Trophoblast cell (in vitro differentiated cells and primary cell): ENCODE data around the gene SCG3.

ENCODE experiments used
- DNase-seq, 2 donors: peaks; one replicate each; pipeline ENCODE4 v3.0.0-alpha.2; 2016
- H2AFZ ChIP-seq: 2 replicates; pipeline ENCODE4 v1.6.1; 2013; ENCODE audit warnings: low read length, moderate library complexity, mild to moderate bottlenecking; ENCODE audit not compliant: insufficient read depth, poor library complexity
- H2AK5ac ChIP-seq: 2 replicates; pipeline ENCODE4 v1.6.1; 2013; ENCODE audit warnings: mild to moderate bottlenecking, low read length
- H2BK120ac ChIP-seq: 2 replicates; pipeline ENCODE4 v1.6.1; 2013; ENCODE audit warnings: low read length, mild to moderate bottlenecking, moderate library complexity; ENCODE audit not compliant: insufficient read depth, poor library complexity
- H2BK12ac ChIP-seq: 2 replicates; pipeline ENCODE4 v1.6.1; 2013; ENCODE audit warnings: mild to moderate bottlenecking, low read length, moderate library complexity
- H2BK5ac ChIP-seq: 2 replicates; pipeline ENCODE4 v1.6.1; 2013; ENCODE audit warnings: low read length, low read depth, moderate library complexity, mild to moderate bottlenecking; ENCODE audit not compliant: poor library complexity
- H3K14ac ChIP-seq: 2 replicates; pipeline ENCODE4 v1.6.1; 2013; ENCODE audit warnings: mild to moderate bottlenecking, low read length
- H3K18ac ChIP-seq: 2 replicates; pipeline ENCODE4 v1.6.1; 2013; ENCODE audit warnings: mild to moderate bottlenecking, low read length
- H3K23ac ChIP-seq: 2 replicates; pipeline ENCODE4 v1.6.1; 2013; ENCODE audit warnings: low read length
- H3K27ac ChIP-seq: 2 replicates; pipeline ENCODE4 v1.5.1; 2013; ENCODE audit warnings: low read depth, mild to moderate bottlenecking, inconsistent platforms, low read length, moderate library complexity
- H3K27me3 ChIP-seq: 2 replicates; pipeline ENCODE4 v1.6.1; 2013; ENCODE audit warnings: inconsistent platforms, mild to moderate bottlenecking, low read length, moderate library complexity; ENCODE audit not compliant: insufficient read depth
- H3K36me3 ChIP-seq, 2 experiments: 1 replicate in 1 of 2; 2 replicates in 1 of 2; pipeline ENCODE4 v1.6.1; 2013; ENCODE audit warnings: low read length in 2 of 2, mild to moderate bottlenecking in 2 of 2, moderate library complexity in 1 of 2; ENCODE audit not compliant: insufficient read depth in 2 of 2, control insufficient read depth in 1 of 2
- H3K4ac ChIP-seq: 2 replicates; pipeline ENCODE4 v1.6.1; 2013; ENCODE audit warnings: low read depth, mild to moderate bottlenecking, low read length, moderate library complexity
- H3K4me1 ChIP-seq, 2 experiments: 1 replicate in 1 of 2; 2 replicates in 1 of 2; pipeline ENCODE4 v1.6.1; 2013; ENCODE audit warnings: low read length in 2 of 2, mild to moderate bottlenecking in 2 of 2, moderate library complexity in 1 of 2; ENCODE audit not compliant: insufficient read depth in 2 of 2, control insufficient read depth in 1 of 2
- H3K4me2 ChIP-seq: 2 replicates; pipeline ENCODE4 v1.6.1; 2013; ENCODE audit warnings: inconsistent platforms, mild to moderate bottlenecking, low read length, moderate library complexity
- H3K4me3 ChIP-seq: 2 replicates; pipeline ENCODE4 v1.5.1; 2013; ENCODE audit warnings: mild to moderate bottlenecking, low read depth, low read length, inconsistent platforms
- H3K79me1 ChIP-seq: one replicate; pipeline ENCODE4 v1.6.1; 2013; ENCODE audit warnings: low read length
- H3K79me2 ChIP-seq: 2 replicates; pipeline ENCODE4 v1.6.1; 2013; ENCODE audit warnings: low read length, mild to moderate bottlenecking; ENCODE audit not compliant: control insufficient read depth, insufficient read depth, poor library complexity
- H3K9ac ChIP-seq: 2 replicates; pipeline ENCODE4 v1.6.1; 2013; ENCODE audit warnings: mild to moderate bottlenecking, low read length
- H3K9me3 ChIP-seq: 2 replicates; pipeline ENCODE4 v1.6.1; 2013; ENCODE audit warnings: low read depth, mild to moderate bottlenecking, control low read depth, inconsistent platforms, low read length; ENCODE audit not compliant: insufficient read depth
- H4K12ac ChIP-seq: 2 replicates; pipeline ENCODE4 v1.6.1; 2013; ENCODE audit warnings: low read depth, mild to moderate bottlenecking, low read length, moderate library complexity
- H4K8ac ChIP-seq: 2 replicates; pipeline ENCODE4 v1.6.1; 2013; ENCODE audit warnings: low read depth, mild to moderate bottlenecking, low read length, moderate library complexity
- H4K91ac ChIP-seq: one replicate; pipeline ENCODE4 v1.6.1; 2013; ENCODE audit warnings: low read depth, mild to moderate bottlenecking, low read length, moderate library complexity
- WGBS: extraction: QIAGEN DNeasy Blood & Tissue Kit; methylation state at CpG from one replicate; pipeline ENCODE4 v1.1.7; 2013; ENCODE audit warnings: missing lambda C conversion rate; ENCODE audit not compliant: insufficient read length, insufficient coverage; ENCODE audit errors: extremely low coverage; 5-methylcytosine and 5-hydroxymethylcytosine counted together

SCG3 gene

GRCh38 chr15:51667478-51667877 is 13.8 kb upstream of the SCG3 start:
- Histone ChIP-seq H2AFZ (no peak overlapping the region), H3K9me3 (no peaks in the 10 kb centered on the region), H3K14ac (no peak overlapping the region), H3K18ac (no peak overlapping the region), H3K4me3 (no peak overlapping the region), H3K27ac (no peak overlapping the region), H2AK5ac (no peak overlapping the region), H4K12ac (no peak overlapping the region), H4K91ac (no peak overlapping the region), H3K4ac (no peak overlapping the region), H2BK120ac (no peak overlapping the region), H3K9ac (no peak overlapping the region), H4K8ac (no peak overlapping the region), H3K4me2 (no peak overlapping the region), H3K4me1 (no peaks in the 10 kb centered on the region), H3K79me2 (no peaks in the 10 kb centered on the region), H3K27me3 (peaks cover 2% of the 10 kb centered on the region), H3K23ac (no peak overlapping the region), H3K36me3 (no peaks in the 10 kb centered on the region), H2BK5ac (no peak overlapping the region), H2BK12ac (no peak overlapping the region), H3K79me1 (no peaks in the 10 kb centered on the region)
- no peak for DNase-seq
- no CpG with 5 or more reads among the region's 6 CpGs for WGBS

- no peak overlapping the region for H3K9ac ChIP-seq
- H4K12ac ChIP-seq: no peak overlapping the region
- no peak overlapping the region for H4K8ac ChIP-seq
- H3K79me2 ChIP-seq: no peaks in the 10 kb centered on the region
- no peak overlapping the region for H3K14ac ChIP-seq
- H3K9me3 ChIP-seq: no peaks in the 10 kb centered on the region
- no peak overlapping the region for H3K4me2 ChIP-seq
- H2BK120ac ChIP-seq: no peak overlapping the region
- no peaks in the 10 kb centered on the region for H3K36me3 ChIP-seq
- H2AFZ ChIP-seq: no peak overlapping the region
- WGBS: no CpG with 5 or more reads among the region's 5 CpGs
- no peak overlapping the region for H3K27ac ChIP-seq
- H3K79me1 ChIP-seq: no peaks in the 10 kb centered on the region
- peaks cover 2% of the 10 kb centered on the region for H3K27me3 ChIP-seq
- H3K4me1 ChIP-seq: no peaks in the 10 kb centered on the region
- H3K18ac ChIP-seq: no peak overlapping the region
- H2BK5ac ChIP-seq: no peak overlapping the region
- H4K91ac ChIP-seq: no peak overlapping the region
- H2BK12ac ChIP-seq: no peak overlapping the region
- no peak overlapping the region for H2AK5ac ChIP-seq
- no peak overlapping the region for H3K4me3 ChIP-seq
- H3K4ac ChIP-seq: no peak overlapping the region
- no peak for DNase-seq
- no peak overlapping the region for H3K23ac ChIP-seq
Observed at GRCh38 chr15:51668446-51668845, 12.9 kb upstream of the SCG3 start.

GRCh38 chr15:51669381-51669780 is 11.9 kb upstream of the SCG3 start:
- Histone ChIP-seq H2BK5ac (no peak overlapping the region), H2BK120ac (no peak overlapping the region), H3K4ac (no peak overlapping the region), H3K18ac (no peak overlapping the region), H3K14ac (no peak overlapping the region), H3K27ac (no peak overlapping the region), H4K91ac (no peak overlapping the region), H3K9me3 (no peaks in the 10 kb centered on the region), H2AK5ac (no peak overlapping the region), H3K36me3 (no peaks in the 10 kb centered on the region), H3K4me3 (no peak overlapping the region), H3K4me2 (no peak overlapping the region), H3K4me1 (no peaks in the 10 kb centered on the region), H4K8ac (no peak overlapping the region), H2BK12ac (no peak overlapping the region), H3K9ac (no peak overlapping the region), H3K23ac (no peak overlapping the region), H4K12ac (no peak overlapping the region), H3K79me2 (no peaks in the 10 kb centered on the region), H3K79me1 (no peaks in the 10 kb centered on the region), H2AFZ (no peak overlapping the region), H3K27me3 (peaks cover 2% of the 10 kb centered on the region)
- DNase-seq: no peak
- WGBS: no CpG with 5 or more reads among the region's 2 CpGs

GRCh38 chr15:51672155-51672687 is 9.1 kb upstream of the SCG3 start:
- no peak overlapping the region for H2BK12ac ChIP-seq
- DNase-seq: no peak
- no peaks in the 10 kb centered on the region for H3K79me1 ChIP-seq
- H3K14ac ChIP-seq: no peak overlapping the region
- no peak overlapping the region for H3K4ac ChIP-seq
- no peaks in the 10 kb centered on the region for H3K36me3 ChIP-seq
- H3K4me2 ChIP-seq: no peak overlapping the region
- no peak overlapping the region for H4K12ac ChIP-seq
- WGBS: no CpG with 5 or more reads among the region's 9 CpGs
- no peaks in the 10 kb centered on the region for H3K4me1 ChIP-seq
- no peak overlapping the region for H3K23ac ChIP-seq
- H3K27me3 ChIP-seq: peaks cover 2% of the 10 kb centered on the region
- no peak overlapping the region for H2BK5ac ChIP-seq
- no peaks in the 10 kb centered on the region for H3K9me3 ChIP-seq
- H3K18ac ChIP-seq: no peak overlapping the region
- H3K4me3 ChIP-seq: no peak overlapping the region
- H3K79me2 ChIP-seq: no peaks in the 10 kb centered on the region
- no peak overlapping the region for H3K9ac ChIP-seq
- no peak overlapping the region for H4K91ac ChIP-seq
- no peak overlapping the region for H2AFZ ChIP-seq
- no peak overlapping the region for H3K27ac ChIP-seq
- no peak overlapping the region for H2AK5ac ChIP-seq
- no peak overlapping the region for H4K8ac ChIP-seq
- no peak overlapping the region for H2BK120ac ChIP-seq
